Hypothalamus (tissue), 51 donors: ENCODE measurements around the gene L3MBTL4.
"Not testable (repeated sequence)": the region's sequence is repeated elsewhere in the genome, so short reads cannot be mapped to it uniquely, and the experiment has no call there.

Experiments used
- DNase-seq, 51 donors: peaks; one replicate each; lab custom pipeline; 2025; lab: John Stamatoyannopoulos, UW

Gene L3MBTL4

DNA sequence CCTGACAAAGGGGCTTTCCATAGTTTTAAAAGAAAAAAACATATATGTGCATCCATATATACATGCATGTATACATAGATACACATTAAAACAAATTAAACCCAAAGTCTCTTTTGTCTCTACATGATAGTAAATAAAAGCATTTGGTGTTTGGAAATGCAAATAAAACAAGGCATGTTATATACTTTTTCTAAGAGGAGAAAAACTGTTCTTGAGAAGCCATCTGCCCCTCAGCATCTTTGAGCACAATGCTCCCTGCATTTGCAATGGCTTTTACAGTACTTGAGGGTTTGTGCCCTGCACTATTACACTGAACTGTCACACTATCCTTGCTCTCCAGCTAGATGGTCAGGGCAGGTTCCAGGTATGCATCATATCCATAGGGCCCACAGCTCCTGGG is 210.2 kb downstream of the L3MBTL4 start:
- DNase-seq, result no peak

DNA sequence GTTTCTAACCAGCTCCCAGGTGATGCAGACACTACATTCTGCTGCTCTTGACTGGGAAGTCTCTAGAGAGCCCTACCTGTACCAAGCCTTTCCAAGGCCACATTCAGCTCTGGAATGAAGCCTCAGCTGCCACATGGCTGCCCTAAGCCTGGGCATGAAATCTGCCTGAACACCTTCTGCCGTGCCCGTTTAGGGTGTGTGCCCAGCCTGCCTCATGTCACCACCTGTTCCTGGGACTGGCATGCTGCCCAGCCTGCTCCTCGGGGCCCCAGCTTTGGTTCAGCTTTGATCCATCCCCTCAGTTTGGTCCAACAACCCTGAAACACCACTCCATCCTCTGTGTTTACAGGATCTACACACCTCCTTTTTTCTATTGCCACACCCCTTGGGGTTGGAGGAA is 210.9 kb downstream of the L3MBTL4 start:
- no peak for DNase-seq

- no peak for DNase-seq
Measured at GRCh38 chr18:6202861-6203260, 211.8 kb downstream of the L3MBTL4 start.

- DNase-seq, result no peak
Measured at GRCh38 chr18:6200204-6200774, 214.4 kb downstream of the L3MBTL4 start.

DNA sequence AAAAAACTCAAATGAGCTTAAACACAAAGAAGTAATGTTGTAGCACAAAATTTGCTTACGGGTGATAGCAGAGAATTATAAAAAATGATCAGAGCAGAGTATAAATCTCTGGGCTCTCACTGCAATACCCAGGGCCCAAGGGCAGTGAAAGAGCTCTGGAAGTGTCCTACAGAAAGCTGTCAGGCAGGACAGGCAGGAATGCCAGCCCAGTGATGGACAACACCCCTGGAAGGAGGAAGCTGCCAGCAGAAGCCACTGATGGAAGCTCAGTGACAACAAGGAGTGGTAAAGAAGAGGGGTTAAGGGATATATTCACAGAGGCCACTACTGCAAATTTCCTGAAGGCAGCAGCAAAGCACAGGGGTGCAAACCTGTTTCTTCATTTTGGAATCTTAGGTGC is 214.9 kb downstream of the L3MBTL4 start:
- DNase-seq, result no peak

GRCh38 chr18:6198585-6198984 is 216.1 kb downstream of the L3MBTL4 start:
- DNase-seq, result no peak

DNA sequence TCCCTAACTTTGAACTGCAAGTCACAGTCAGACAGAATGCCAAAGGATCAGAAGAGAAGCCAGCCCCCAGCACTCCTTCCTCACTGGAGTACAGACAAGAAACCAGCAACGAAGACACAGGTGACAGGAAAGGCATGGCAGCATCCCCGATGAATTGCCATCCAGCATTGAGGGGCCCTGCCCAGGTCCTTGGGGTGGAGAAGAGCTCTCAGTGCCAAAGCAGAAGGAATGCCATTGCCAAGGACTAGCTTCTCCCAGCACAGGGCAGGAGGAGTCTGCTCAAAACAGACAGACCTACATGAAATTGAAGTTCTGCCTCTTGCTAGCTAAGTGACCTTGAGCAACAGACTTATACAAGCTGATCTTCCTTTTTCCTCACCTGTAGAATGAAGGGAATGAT is 220.1 kb downstream of the L3MBTL4 start:
- DNase-seq, result no peak

GRCh38 chr18:6185782-6186181 is 228.9 kb downstream of the L3MBTL4 start:
- DNase-seq, result not testable (repeated sequence)

GRCh38 chr18:6174983-6175745 is 239.5 kb downstream of the L3MBTL4 start:
- no peak for DNase-seq

DNA sequence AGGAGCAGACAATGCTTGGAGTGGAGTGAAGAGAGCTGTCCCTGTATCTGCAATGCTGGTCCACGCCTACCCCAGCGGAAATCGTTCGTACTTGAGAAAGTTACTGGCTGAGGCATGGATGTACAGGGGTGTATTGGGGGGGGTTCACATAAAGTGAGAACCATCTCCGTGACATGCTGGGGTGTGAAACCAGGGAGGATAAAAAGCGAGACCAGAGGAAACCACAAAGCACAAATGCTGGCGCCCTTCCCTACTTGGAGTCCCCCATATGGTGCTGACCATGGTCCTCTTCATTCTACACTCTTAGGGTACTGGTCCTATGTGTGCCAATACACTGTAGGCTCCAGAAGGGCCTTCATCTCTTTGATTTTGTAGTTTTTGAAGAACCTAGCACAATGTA is 244.1 kb downstream of the L3MBTL4 start:
- DNase-seq, result no peak

DNA sequence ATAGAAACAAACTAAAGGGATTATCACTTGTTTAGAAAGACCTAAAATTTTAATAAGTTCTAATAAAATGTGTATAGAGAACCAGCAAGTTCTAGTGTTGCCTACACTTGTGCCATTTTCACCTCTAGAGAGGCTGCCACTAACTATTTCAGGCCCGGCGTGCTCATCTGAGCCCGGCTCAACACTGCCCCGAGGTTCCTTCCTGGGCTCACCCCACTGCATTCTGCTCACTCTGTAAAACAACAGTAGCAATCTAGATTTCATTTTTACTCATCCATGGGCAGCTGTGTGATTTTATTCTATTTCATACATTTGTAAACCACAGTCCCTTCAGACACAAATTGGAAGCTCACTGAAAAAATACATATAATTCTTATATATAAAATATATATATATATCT is 253.2 kb downstream of the L3MBTL4 start:
- no peak for DNase-seq

GRCh38 chr18:6159426-6159825 is 255.3 kb downstream of the L3MBTL4 start:
- DNase-seq, result no peak

GRCh38 chr18:6158958-6159357 is 255.8 kb downstream of the L3MBTL4 start:
- no peak for DNase-seq

- DNase-seq, result no peak
Measured at GRCh38 chr18:6156446-6156845, 258.3 kb downstream of the L3MBTL4 start.

- no peak for DNase-seq
Measured at GRCh38 chr18:6155707-6156106, 259.0 kb downstream of the L3MBTL4 start.

DNA sequence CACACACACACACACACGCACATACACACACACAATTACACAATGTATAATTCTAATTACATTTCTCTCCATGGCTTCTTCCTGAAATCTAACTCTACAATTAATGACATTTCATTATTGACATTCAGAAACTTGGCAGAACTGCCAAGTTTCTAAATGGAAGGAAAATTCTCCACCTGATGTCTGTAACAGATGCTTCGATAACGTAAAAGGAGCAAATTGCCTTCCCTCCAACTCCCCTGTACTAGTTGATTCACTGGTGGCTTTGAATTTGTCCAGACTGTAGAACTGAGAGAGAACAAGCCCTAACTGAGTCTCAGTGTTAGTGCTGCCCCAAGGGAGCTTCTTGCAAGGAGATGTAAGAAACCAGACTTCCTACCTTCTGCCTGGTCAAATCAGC is 264.3 kb downstream of the L3MBTL4 start:
- DNase-seq, result no peak

DNA sequence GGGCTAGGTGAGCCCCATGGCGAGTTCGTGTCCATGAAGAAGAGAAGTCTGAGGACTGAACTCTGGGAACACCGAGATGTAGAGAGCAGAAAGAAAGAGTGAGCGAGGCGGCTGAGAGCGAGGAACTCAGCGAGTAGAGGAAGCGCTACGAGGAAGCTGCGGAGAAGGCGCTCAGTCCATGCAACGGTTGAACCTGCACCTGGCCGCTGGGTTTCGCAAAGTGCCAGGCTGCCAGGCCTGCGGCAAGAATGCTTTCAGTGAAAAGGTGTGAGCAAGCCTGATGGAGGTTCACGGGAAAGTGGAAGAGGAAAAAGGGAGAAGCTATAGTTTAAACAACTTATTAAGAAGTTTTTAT is 268.4 kb downstream of the L3MBTL4 start:
- DNase-seq, result no peak

GRCh38 chr18:6145645-6146306 is 268.9 kb downstream of the L3MBTL4 start:
- DNase-seq, result peak in 9 of 51 donors; percentile 2 to 30 (median 9)

DNA sequence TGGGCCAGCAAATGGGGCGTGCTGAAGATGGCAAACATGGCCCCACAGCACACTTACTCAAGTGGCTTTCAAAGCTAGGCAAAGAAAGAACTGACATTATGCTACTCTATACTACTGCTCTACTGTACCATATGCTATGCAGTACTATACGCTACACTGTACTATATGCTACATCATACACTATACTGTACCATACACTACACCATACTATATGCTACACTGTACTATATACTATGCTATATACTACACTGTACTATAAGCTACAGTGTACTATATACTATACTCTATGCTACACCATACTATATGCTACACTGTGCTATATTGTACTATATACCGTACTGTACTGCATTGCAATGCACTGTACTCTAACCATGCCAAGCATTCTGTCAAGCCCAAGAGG is 275.7 kb downstream of the L3MBTL4 start:
- DNase-seq, result no peak

DNA sequence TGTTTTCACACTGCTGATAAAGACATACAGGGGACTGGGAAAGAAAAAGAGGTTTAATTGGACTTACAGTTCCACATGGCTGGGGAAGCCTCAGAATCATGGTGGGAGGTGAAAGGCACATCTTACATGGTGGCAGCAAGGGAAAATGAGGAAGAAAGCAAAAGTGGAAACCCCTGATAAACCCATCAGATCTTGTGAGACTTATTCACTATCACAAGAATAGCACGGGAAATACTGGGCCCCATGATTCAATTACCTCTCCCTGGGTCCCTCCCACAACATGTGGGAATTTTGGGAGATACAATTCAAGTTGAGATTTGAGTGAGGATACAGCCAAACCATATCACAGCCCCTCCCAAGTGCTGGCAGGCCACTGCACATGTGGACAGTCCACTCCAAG is 278.8 kb downstream of the L3MBTL4 start:
- not testable (repeated sequence) for DNase-seq

- DNase-seq, result not testable (repeated sequence)
Measured at GRCh38 chr18:6135029-6135428, 279.7 kb downstream of the L3MBTL4 start.

- no peak for DNase-seq
Measured at GRCh38 chr18:6132751-6133368, 281.9 kb downstream of the L3MBTL4 start.
